ENCODE results near the gene MAP4K3.

The MAP4K3 gene

DNA sequence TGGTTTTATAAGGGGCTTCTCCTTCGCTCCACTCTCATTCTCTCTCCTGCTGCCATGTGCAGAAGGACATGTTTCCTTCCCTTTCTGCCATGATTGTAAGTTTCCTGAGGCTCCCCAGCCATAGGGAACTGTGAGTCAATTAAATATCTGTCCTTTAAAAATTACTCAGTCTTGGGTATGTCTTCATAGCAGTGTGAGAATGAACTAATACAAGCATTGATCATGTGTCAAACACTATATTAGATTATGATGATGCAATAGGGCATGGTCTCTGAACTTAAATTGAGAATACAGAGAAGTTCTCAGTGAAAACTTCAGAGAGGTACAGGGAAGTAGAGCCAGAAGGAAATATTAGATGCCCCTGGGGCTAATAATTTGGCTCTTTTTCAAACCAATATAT is 5.9 kb upstream of the MAP4K3 start:
- ChIA-PET CTCF (no interaction called here), POLR2A (no interaction called here)
- TF ChIP-seq FOXA1 (IDR thresholded peaks at IDR 0.05) (no peak), LEF1 (IDR thresholded peaks at IDR 0.05; ENCODE audit: borderline replicate concordance) (no peak), HDGF (IDR thresholded peaks at IDR 0.05; ENCODE audit: borderline replicate concordance) (no peak), NFRKB (IDR thresholded peaks at IDR 0.05) (no peak), ELF4 (IDR thresholded peaks at IDR 0.05) (no peak)
- no peak for DNase-seq (ENCODE audit: extremely low spot score)

DNA sequence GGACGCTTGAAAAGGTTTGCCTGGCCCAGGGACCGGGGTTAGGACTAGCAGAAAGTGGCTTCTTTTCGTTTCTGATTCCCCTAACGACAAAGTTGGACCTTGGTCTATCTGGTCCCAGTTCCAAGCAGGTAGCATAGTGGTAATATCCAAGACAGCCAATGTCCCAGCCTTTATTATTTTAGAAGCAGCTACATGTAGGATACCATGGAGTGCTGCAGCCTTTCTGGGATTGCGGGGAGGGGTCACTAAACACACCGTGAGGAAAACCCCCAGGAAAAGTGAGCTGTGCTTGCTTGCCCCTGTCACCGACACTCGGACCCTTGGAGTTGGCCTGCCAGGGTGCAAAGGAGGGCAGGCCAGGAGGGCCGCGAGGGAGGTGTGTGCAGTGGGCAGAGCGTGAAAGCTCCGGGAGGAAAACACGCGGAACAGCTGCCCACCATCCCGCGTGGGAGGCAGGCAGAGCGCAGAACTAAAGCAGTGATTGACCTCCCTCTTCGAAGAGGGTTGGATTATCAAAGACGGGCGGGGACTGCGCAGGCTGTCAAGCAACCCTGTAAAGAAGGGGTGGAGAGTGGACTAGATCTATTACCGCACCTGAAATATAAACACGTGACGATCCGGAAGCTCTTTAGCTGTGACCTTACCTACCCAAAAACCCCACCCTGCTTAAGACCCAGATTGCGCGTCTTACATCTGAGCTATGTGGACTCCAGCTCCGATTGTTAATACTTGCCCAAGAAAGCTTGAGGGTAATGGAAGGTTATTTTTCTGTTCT is 624 bp upstream of the MAP4K3 start:
- peak; percentile 23 for DNase-seq (ENCODE audit: extremely low spot score)
- POLR2A ChIA-PET: interaction anchor here (0.6 to 1.7 kb wide), 9 partner anchors 10 to 74 kb away, joined by 3 to 5 read pairs (median 3); no protein-coding TSS in a partner anchor
- TF ChIP-seq, protein P1, sequence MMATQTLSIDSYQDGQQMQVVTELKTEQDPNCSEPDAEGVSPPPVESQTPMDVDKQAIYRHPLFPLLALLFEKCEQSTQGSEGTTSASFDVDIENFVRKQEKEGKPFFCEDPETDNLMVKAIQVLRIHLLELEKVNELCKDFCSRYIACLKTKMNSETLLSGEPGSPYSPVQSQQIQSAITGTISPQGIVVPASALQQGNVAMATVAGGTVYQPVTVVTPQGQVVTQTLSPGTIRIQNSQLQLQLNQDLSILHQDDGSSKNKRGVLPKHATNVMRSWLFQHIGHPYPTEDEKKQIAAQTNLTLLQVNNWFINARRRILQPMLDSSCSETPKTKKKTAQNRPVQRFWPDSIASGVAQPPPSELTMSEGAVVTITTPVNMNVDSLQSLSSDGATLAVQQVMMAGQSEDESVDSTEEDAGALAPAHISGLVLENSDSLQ (IDR thresholded peaks at IDR 0.05): peak; percentile 2; the same call in 1 of the 2 replicates
- TF ChIP-seq FOXK2 (IDR thresholded peaks at IDR 0.05) (no peak), TARDBP (IDR thresholded peaks at IDR 0.05) (peak; percentile 65; the same call in 1 of the 2 replicates)
- CTCF ChIA-PET: interaction anchor here (0.6 kb wide), 1 partner anchor 15 kb away, joined by 3 read pairs; no protein-coding TSS in a partner anchor

DNA sequence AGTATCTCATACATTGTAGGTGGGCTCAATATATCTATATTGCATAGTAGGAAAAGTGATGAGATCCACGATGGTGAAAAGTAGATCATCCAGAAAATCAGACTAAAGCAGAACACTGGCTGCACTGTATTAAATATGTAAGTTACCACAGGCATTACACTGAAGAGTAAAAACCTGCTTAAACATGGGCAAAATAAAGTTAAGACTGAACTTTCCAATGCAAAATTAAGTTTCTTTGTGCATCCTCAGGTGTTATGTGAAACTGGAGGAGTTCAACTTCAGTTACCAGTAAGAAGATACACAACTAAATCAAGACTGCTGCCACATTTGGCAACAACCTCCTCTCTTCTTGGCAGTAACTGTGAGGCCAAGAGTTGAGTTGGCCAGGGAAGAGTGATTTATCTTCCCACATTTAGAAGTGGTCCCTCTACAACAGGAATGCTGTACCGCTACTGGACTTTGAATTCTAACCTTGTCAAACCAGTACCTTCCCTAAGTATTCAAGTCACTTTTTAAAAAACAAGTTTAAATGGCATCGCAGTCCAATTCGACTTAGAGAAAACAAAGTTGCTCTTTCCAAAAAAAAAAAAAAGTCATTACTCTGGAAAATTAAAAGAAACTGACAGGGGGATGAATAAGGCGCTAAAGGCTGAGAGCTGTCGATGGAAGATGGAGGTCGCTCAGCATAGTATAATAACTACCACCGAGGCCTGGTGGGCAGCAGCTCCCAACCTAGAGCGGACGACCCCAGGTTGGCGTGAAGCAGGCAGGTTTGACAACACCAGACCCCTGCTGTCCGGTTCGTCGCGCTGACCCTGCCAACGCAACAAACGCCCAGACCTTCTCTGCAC is 1.1 kb downstream of the MAP4K3 start:
- CTCF ChIA-PET: no interaction called here
- no peak for DNase-seq (ENCODE audit: extremely low spot score)
- TF ChIP-seq LEF1 (IDR thresholded peaks at IDR 0.05; ENCODE audit: borderline replicate concordance): no peak
- TF ChIP-seq, protein P1 (IDR thresholded peaks at IDR 0.05): 0 out of 2 replicates have a peak, but pooled peaks have one; percentile 25
- POLR2A ChIA-PET: interaction anchor here (0.6 to 1.7 kb wide), 6 partner anchors 14 to 73 kb away, joined by 3 to 4 read pairs (median 4); no protein-coding TSS in a partner anchor

DNA sequence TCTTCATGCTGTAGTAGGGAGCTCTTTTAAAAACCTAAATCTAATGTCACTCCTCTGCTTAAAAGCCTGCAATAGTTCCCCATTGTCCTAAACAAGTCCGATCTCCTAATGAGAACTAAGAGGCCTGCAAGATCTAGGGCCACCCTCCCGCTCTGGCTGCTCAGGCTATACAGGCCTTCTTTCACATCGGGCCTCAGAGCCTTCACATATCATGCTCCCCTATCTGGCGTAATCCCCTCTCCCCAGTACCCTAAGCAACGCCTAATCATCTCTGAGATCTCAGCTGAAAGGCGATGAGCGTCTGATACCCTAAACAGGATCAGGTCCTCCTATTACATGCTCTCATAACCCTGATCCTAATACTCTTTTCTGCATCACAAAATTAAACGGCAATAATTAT is 1.9 kb downstream of the MAP4K3 start:
- CTCF ChIA-PET: no interaction called here
- DNase-seq (ENCODE audit: extremely low spot score): no peak
- POLR2A ChIA-PET: no interaction called here
- TF ChIP-seq L3MBTL2 (conservative IDR thresholded peaks at IDR 0.05) (no peak), TARDBP (IDR thresholded peaks at IDR 0.05) (no peak), ARNT (IDR thresholded peaks at IDR 0.05) (no peak), FOXK2 (IDR thresholded peaks at IDR 0.05) (no peak), ZNF384 (IDR thresholded peaks at IDR 0.05) (no peak), SUZ12 (IDR thresholded peaks at IDR 0.05) (no peak), HDGF (IDR thresholded peaks at IDR 0.05; ENCODE audit: borderline replicate concordance) (no peak), LEF1 (IDR thresholded peaks at IDR 0.05; ENCODE audit: borderline replicate concordance) (no peak), CTBP1 (IDR thresholded peaks at IDR 0.05; ENCODE audit: borderline replicate concordance) (no peak), FOXA1 (IDR thresholded peaks at IDR 0.05) (no peak), FOXM1 (IDR thresholded peaks at IDR 0.05; ENCODE audit: borderline replicate concordance) (no peak), NFRKB (IDR thresholded peaks at IDR 0.05) (no peak)
- TF ChIP-seq, protein P1 (IDR thresholded peaks at IDR 0.05): no peak

DNA sequence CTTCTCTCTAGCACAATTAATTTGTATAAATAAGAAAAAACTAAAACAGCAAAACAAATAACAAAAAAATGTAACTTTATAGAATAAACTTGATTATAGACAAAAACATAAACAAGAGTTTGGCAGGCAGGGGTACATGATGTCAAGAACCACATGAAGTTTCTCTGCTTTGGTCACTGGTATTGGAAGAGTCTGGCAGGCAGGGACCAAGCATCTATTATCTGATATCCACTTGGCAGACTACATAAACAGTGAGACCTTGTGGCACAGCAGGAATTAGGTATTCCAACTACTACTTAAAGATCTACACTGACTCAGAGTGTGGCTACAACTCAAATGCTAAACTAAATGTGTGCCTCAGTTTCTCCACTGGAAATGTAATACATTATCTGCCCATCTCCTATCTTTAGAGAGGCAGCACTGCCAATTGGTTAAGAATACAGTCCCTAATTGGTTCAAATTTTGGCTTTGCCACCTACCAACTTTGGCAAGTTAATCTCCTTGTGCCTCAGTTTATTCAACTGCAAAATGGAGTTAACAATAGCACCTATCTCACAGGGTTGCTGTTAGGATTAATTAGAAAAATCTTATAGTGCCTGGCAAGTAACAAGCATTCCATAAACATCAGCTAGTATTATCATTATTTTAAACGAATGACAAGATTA is 2.7 kb downstream of the MAP4K3 start:
- POLR2A ChIA-PET: no interaction called here
- no peak for DNase-seq (ENCODE audit: extremely low spot score)
- TF ChIP-seq TARDBP (IDR thresholded peaks at IDR 0.05) (no peak), ARNT (IDR thresholded peaks at IDR 0.05) (no peak), FOXA1 (IDR thresholded peaks at IDR 0.05) (no peak), CTBP1 (IDR thresholded peaks at IDR 0.05; ENCODE audit: borderline replicate concordance) (no peak), ELF4 (IDR thresholded peaks at IDR 0.05) (no peak), SP1 (IDR thresholded peaks at IDR 0.05) (no peak), ZNF384 (IDR thresholded peaks at IDR 0.05) (no peak), HDGF (IDR thresholded peaks at IDR 0.05; ENCODE audit: borderline replicate concordance) (no peak), SUZ12 (IDR thresholded peaks at IDR 0.05) (no peak), LEF1 (IDR thresholded peaks at IDR 0.05; ENCODE audit: borderline replicate concordance) (no peak), FOXM1 (IDR thresholded peaks at IDR 0.05; ENCODE audit: borderline replicate concordance) (no peak), NFRKB (IDR thresholded peaks at IDR 0.05) (no peak), BHLHE40 (IDR thresholded peaks at IDR 0.05; ENCODE audit: borderline replicate concordance) (no peak), FOXK2 (IDR thresholded peaks at IDR 0.05) (no peak), L3MBTL2 (conservative IDR thresholded peaks at IDR 0.05) (no peak)
- CTCF ChIA-PET: no interaction called here
